Measurements from ENCODE around the gene E4F1.
A peak's percentile ranks its signal among the peaks of the same experiment; 100 is the strongest.

The E4F1 gene

DNA sequence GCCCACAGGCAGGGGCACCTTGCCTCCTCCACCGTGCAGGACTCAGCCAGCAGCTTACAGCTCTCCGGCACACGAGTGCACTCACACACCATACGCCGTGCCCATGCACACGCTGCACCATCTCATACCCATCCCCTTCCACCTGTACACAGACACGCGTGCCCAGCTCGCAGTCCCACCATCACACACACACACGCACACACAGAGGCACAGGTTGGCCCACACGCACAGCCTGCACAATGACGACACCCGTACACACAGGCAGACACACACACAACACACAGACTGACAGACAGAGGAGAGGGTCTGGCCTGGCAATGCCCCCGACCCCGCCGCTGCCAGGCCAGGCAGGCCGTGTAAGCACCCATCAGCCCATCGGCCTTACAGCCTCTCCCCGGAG lies 39.0 kb upstream of the E4F1 start:
- Mint-ChIP-seq H3K27me3 (no peaks in the 10 kb centered on the region), H3K4me3 (no peak overlapping the region), H3K36me3 (no peaks in the 10 kb centered on the region), H3K27ac (no peak overlapping the region), H3K9me3 (ENCODE audit: low read depth) (no peaks in the 10 kb centered on the region), H3K4me1 (ENCODE audit: low read depth) (no peaks in the 10 kb centered on the region)

- H3K9me3 Mint-ChIP-seq (ENCODE audit: low read depth), result no peaks in the 10 kb centered on the region
- no peak overlapping the region for H3K27ac Mint-ChIP-seq
- H3K36me3 Mint-ChIP-seq, result no peaks in the 10 kb centered on the region
- H3K27me3 Mint-ChIP-seq, result no peaks in the 10 kb centered on the region
- no peak overlapping the region for H3K4me3 Mint-ChIP-seq
- H3K4me1 Mint-ChIP-seq (ENCODE audit: low read depth), result no peaks in the 10 kb centered on the region
Observed at GRCh38 chr16:2184962-2185361, 38.4 kb upstream of the E4F1 start.

DNA sequence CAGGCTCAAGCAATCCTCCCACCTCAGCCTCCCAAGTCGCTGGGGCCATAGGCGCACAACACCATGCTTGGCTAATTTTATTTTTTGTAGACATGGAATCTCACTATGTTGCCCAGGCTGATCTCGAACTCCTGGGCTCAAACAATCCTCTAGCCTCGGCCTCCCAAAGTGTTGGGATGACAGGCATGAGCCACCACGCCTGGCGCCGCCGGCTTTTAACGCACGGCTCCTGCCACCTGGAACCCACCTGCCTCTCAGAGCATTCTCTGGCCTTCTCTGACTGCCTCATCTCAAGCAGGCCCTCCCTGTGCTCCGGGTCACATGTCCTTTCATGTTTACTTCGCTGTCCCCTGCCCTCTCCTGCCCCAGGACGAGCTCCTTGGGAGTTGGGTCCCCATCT lies 37.3 kb upstream of the E4F1 start:
- no peak overlapping the region for H3K4me3 Mint-ChIP-seq
- no peaks in the 10 kb centered on the region for H3K27me3 Mint-ChIP-seq
- no peaks in the 10 kb centered on the region for H3K4me1 Mint-ChIP-seq (ENCODE audit: low read depth)
- no peak overlapping the region for H3K27ac Mint-ChIP-seq
- H3K36me3 Mint-ChIP-seq, result no peaks in the 10 kb centered on the region
- no peaks in the 10 kb centered on the region for H3K9me3 Mint-ChIP-seq (ENCODE audit: low read depth)

DNA sequence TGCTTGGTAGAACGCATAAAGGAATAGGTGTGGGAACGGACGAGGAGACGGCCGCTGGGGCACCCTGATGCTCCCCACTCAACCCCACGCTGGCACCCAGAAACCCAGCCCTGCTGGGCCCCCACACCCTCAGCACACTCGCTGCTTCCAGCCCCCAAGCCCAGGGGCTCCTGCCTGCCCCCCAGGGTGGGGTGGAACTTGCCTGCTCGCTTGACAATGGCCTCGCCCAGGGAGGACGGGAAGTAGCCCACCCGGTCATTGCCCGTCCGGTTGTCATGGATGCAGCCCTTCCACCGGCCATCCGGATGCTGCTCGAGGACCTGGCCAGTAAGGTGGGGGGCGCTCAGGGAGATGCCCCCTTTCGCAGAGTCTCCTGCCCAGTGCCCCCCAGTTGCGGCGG lies 36.9 kb upstream of the E4F1 start:
- no peak overlapping the region for H3K4me3 Mint-ChIP-seq
- H3K9me3 Mint-ChIP-seq (ENCODE audit: low read depth), result no peaks in the 10 kb centered on the region
- no peaks in the 10 kb centered on the region for H3K27me3 Mint-ChIP-seq
- H3K36me3 Mint-ChIP-seq, result no peaks in the 10 kb centered on the region
- no peaks in the 10 kb centered on the region for H3K4me1 Mint-ChIP-seq (ENCODE audit: low read depth)
- no peak overlapping the region for H3K27ac Mint-ChIP-seq

- no peaks in the 10 kb centered on the region for H3K9me3 Mint-ChIP-seq (ENCODE audit: low read depth)
- H3K4me3 Mint-ChIP-seq, result no peak overlapping the region
- H3K27ac Mint-ChIP-seq, result no peak overlapping the region
- H3K4me1 Mint-ChIP-seq (ENCODE audit: low read depth), result no peaks in the 10 kb centered on the region
- no peaks in the 10 kb centered on the region for H3K36me3 Mint-ChIP-seq
- H3K27me3 Mint-ChIP-seq, result no peaks in the 10 kb centered on the region
Observed at GRCh38 chr16:2187212-2187611, 36.2 kb upstream of the E4F1 start.

DNA sequence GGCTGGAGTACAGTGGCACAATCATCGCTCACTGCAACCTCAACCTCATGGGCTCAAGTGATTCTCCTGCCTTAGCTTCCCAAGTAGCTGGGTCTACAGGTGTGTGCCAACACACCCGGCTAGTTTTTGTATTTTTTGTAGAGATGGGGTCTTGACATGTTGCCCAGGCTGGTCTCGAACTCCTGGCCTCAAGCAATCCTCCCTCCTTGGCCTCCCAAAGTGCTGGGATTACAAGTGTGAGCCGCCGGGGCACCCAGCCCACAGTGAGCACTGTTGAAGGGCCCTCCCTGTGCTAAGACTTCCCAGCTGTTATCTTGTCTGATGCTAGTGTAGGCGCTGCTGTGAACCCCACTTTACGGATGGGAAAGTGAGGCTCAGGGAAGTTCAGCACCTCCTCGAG lies 35.0 kb upstream of the E4F1 start:
- Mint-ChIP-seq H3K27ac (no peak overlapping the region), H3K36me3 (no peaks in the 10 kb centered on the region), H3K4me1 (ENCODE audit: low read depth) (no peaks in the 10 kb centered on the region), H3K4me3 (no peak overlapping the region), H3K27me3 (no peaks in the 10 kb centered on the region), H3K9me3 (ENCODE audit: low read depth) (no peaks in the 10 kb centered on the region)

DNA sequence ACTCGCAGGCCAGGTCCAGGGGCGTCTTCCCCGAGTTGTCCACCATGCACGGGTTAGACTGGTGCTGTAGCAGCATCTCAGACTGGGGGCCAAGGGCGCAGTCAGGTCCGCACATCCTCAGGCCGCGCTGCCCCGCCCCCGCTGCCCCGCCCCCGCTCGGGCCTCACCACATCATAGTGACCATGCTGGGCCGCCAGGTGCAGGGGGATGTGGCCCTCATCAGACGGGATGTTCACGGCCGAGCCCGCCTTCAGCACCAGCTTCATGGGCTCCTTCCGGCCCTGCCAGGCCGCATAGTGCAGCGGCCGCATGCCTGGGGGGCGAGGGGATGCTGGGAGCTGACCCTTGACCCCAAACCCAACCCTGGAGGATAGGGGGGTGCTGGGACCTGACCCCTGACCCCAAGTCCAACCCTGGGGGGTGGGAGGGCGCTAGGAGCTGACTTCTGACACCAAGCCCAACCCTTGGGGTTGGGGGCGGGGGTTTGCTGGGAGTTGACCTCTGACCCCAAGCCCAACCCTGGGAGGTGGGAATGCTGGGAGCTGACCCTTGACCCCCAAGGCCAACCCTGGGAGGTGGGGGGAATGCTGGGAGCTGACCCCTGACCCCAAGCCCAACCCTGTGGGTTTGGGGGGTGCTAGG lies 34.0 kb upstream of the E4F1 start:
- no peaks in the 10 kb centered on the region for H3K9me3 Mint-ChIP-seq (ENCODE audit: low read depth)
- no peaks in the 10 kb centered on the region for H3K27me3 Mint-ChIP-seq
- H3K4me3 Mint-ChIP-seq, result no peak overlapping the region
- H3K36me3 Mint-ChIP-seq, result no peaks in the 10 kb centered on the region
- no peak overlapping the region for H3K27ac Mint-ChIP-seq
- no peaks in the 10 kb centered on the region for H3K4me1 Mint-ChIP-seq (ENCODE audit: low read depth)

DNA sequence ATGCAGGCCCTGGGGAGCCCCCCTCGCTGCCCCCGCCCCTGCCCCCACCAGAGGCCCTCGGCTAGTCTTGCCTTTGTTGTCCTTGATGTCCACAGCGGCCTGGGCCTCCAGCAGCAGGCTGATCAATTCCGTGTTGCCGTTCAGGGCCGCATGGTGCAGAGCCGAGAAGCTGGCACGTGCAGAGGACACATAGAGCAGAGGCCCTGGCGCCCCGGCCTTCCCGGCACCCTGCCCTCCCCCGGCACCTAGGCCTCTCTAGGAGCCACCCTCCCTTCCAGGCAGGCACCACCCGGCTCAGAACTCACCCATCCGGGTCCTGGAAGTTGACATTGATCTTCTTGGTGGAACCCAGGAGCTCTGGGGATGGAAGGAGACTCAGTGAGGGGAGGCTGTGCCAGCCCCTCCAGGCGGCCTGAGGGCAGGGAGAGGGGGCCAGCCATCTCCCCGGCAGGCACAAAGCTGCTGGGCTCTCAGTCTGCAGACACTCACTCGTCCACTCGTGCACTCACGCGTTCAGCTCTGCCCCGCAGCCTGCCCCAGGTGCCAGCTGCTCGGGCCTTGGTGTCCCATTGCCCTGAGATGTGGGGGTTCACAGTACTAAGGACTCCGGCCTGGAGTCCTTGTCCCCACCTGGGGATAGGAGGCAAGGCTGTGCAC lies 33.3 kb upstream of the E4F1 start:
- no peak overlapping the region for H3K27ac Mint-ChIP-seq
- no peak overlapping the region for H3K4me3 Mint-ChIP-seq
- peaks cover 1% of the 10 kb centered on the region for H3K4me1 Mint-ChIP-seq (ENCODE audit: low read depth)
- peaks cover 3% of the 10 kb centered on the region for H3K27me3 Mint-ChIP-seq
- no peaks in the 10 kb centered on the region for H3K9me3 Mint-ChIP-seq (ENCODE audit: low read depth)
- no peaks in the 10 kb centered on the region for H3K36me3 Mint-ChIP-seq

DNA sequence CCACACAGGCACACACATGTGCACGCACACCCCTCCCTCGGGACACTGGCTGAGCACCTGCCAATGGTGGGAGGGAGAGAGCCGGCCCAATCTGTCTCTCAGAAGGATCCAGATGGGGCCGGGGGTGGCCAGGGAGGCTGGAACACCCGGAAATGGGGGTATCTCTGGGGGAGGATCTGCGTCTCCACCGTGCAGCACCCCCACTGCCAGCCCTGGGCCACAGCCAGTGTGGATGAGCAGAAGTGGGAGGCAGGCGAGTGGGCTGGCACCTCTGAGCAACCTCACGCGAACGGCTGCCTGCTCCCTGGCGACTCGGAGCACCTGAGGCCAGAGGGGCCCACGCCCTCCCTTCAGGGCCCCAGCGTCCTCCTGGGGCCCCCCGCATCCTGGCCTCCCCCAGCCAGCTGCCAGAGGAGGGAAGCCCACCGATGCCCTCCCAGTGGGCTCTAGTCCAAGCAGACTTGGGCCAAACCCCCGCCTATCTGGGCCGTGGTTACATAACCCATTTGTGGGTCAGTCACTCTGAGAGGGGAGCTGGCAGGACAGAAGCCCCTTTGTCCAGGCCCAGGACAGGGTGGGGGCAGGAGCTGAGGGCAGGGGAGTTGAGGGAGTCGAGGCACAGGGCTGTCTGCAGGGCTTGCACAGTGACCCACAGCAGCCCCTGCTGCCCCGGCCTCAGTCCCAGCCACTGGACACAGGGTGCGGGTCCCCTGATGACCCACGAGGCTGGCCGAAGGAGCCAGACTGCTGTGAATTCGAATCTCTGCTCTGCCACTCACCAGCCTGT lies 32.5 kb upstream of the E4F1 start:
- H3K36me3 Mint-ChIP-seq, result no peaks in the 10 kb centered on the region
- no peak overlapping the region for H3K4me3 Mint-ChIP-seq
- H3K4me1 Mint-ChIP-seq (ENCODE audit: low read depth), result peaks cover 1% of the 10 kb centered on the region
- no peaks in the 10 kb centered on the region for H3K9me3 Mint-ChIP-seq (ENCODE audit: low read depth)
- H3K27ac Mint-ChIP-seq, result no peak overlapping the region
- peaks cover 3% of the 10 kb centered on the region for H3K27me3 Mint-ChIP-seq

DNA sequence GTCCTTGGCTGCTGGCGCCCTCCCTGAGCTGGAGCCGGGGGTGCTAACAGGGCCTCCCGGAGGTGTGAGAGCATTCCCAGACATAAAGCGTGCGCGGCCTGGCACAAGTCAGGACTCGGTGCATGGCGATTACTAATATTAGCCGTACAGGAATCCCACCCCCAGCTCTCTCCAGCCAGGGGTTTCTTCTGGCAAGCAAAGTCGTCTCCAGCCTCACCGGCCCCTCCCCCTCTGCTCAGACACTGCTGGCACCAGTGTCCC lies 32.0 kb upstream of the E4F1 start:
- Mint-ChIP-seq H3K27ac (no peak overlapping the region), H3K27me3 (peaks cover 3% of the 10 kb centered on the region), H3K4me1 (ENCODE audit: low read depth) (peaks cover 1% of the 10 kb centered on the region), H3K36me3 (no peaks in the 10 kb centered on the region), H3K9me3 (ENCODE audit: low read depth) (no peaks in the 10 kb centered on the region), H3K4me3 (no peak overlapping the region)

GRCh38 chr16:2194166-2194834 lies 29.1 kb upstream of the E4F1 start:
- no peaks in the 10 kb centered on the region for H3K36me3 Mint-ChIP-seq
- H3K9me3 Mint-ChIP-seq (ENCODE audit: low read depth), result no peaks in the 10 kb centered on the region
- H3K27me3 Mint-ChIP-seq, result peaks cover 8% of the 10 kb centered on the region
- H3K4me3 Mint-ChIP-seq, result no peak overlapping the region
- peaks cover 1% of the 10 kb centered on the region for H3K4me1 Mint-ChIP-seq (ENCODE audit: low read depth)
- H3K27ac Mint-ChIP-seq, result peak overlapping the region; percentile 50

GRCh38 chr16:2194852-2195321 lies 28.5 kb upstream of the E4F1 start:
- Mint-ChIP-seq H3K4me1 (ENCODE audit: low read depth) (peaks cover 1% of the 10 kb centered on the region), H3K4me3 (peak overlapping the region; percentile 52), H3K27me3 (peaks cover 8% of the 10 kb centered on the region), H3K36me3 (no peaks in the 10 kb centered on the region), H3K27ac (peak overlapping the region; percentile 50), H3K9me3 (ENCODE audit: low read depth) (no peaks in the 10 kb centered on the region)

DNA sequence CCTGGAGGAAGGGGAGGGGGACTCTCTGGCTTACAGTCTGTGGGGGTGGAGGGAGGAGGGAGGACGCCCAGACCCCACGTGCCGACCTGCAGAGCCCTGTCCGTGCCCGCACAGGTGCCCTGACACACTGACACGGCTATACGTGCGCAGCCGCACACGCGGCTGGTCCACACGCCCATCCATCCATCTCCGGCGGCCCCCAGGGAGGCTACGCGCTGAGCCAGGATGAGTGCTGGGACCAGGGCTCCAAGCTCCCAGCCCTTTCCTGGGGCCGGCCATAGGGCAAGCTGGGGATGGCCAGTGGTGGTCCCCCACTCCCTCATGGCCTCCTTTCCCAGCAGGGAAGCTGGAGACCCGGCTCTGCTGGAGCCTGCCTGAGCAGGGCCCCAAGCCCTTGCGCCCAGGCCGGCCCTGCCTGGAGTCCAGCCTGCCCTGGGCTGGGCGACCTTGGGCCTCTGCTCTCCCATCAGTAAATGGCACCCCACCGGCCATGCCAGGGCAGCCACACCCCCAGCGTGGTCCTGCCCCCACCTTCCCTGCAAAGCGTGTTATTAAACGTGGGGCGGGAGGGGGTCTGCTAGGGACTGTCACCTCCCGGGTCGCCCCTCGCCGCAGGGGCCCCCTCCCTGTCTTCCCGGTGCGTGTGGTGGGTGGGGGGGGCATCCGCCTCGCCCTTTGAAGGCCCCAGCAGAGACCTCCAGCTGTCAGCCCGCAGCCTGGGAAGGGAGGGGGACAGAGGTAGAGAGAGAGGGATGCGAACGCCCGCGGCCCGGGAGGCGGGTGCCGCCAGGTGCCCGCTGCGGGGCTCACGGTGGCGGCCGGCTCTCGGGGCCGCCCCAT lies 27.8 kb upstream of the E4F1 start:
- H3K27ac Mint-ChIP-seq, result no peak overlapping the region
- H3K4me1 Mint-ChIP-seq (ENCODE audit: low read depth), result peaks cover 1% of the 10 kb centered on the region
- H3K9me3 Mint-ChIP-seq (ENCODE audit: low read depth), result no peaks in the 10 kb centered on the region
- H3K36me3 Mint-ChIP-seq, result no peaks in the 10 kb centered on the region
- peaks cover 8% of the 10 kb centered on the region for H3K27me3 Mint-ChIP-seq
- H3K4me3 Mint-ChIP-seq, result peak overlapping the region; percentile 58

- H3K36me3 Mint-ChIP-seq, result no peaks in the 10 kb centered on the region
- H3K27me3 Mint-ChIP-seq, result peaks cover 8% of the 10 kb centered on the region
- peaks cover 1% of the 10 kb centered on the region for H3K4me1 Mint-ChIP-seq (ENCODE audit: low read depth)
- no peaks in the 10 kb centered on the region for H3K9me3 Mint-ChIP-seq (ENCODE audit: low read depth)
- H3K27ac Mint-ChIP-seq, result no peak within 1 kb of the TSS
- peak within 1 kb of the TSS; percentile 72 for H3K4me3 Mint-ChIP-seq
Observed at GRCh38 chr16:2196162-2196980, 27.0 kb upstream of the E4F1 start, which contains the start of gene CASKIN1. Gene CASKIN1, minus strand, starts transcription at chr16:2196605. Its CDS starts 173 bp downstream, at chr16:2196432.
